22Rv1 (cell line): Measurements from ENCODE around the gene KIFC1.

Experiments used
- CTCF ChIP-seq: fragments of 450-650 bp; IDR thresholded peaks from 2 replicates; pipeline ENCODE4 v1.5.1; 2017; ENCODE audit warnings: mild to moderate bottlenecking
- ZFX ChIP-seq: fragments of 450-650 bp; IDR thresholded peaks from 2 replicates; pipeline ENCODE4 v1.6.1; 2017; ENCODE audit warnings: antibody characterized with exemption, borderline replicate concordance

GRCh38 chr6:33390767-33391277 is 801 bp upstream of the KIFC1 start:
- TF ChIP-seq CTCF (no peak), ZFX (no peak)
